Keratinocyte (primary cell): ENCODE measurements around the gene THSD7B.

ENCODE experiments used
- CTCF ChIP-seq, 3 experiments: IDR thresholded peaks in 1 of 3; conservative IDR thresholded peaks in 1 of 3; optimal IDR thresholded peaks in 1 of 3; 2 replicates in 2 of 3; 3 replicates in 1 of 3; pipeline versions ENCODE3 to v1.5.1; 2011; ENCODE audit warnings: low read length in 3 of 3, mild to moderate bottlenecking in 3 of 3, moderate library complexity in 2 of 3, control low read depth in 1 of 3, inconsistent platforms in 1 of 3; ENCODE audit not compliant: insufficient read depth in 2 of 3; ENCODE audit errors: extremely low read depth in 1 of 3
- EZH2 ChIP-seq: IDR thresholded peaks from one replicate; pipeline ENCODE4 v1.6.1; 2012; ENCODE audit warnings: inconsistent platforms, mild to moderate bottlenecking, low read length, moderate library complexity

- no peak for TF ChIP-seq CTCF (optimal IDR thresholded peaks at IDR 0.05 in 1 of 3, IDR thresholded peaks at IDR 0.05 in 1 of 3, conservative IDR thresholded peaks at IDR 0.05 in 1 of 3; ENCODE audit: extremely low read depth in 1 of 3, insufficient read depth in 2 of 3, low read length in 3 of 3)
- no peak for TF ChIP-seq EZH2
Observed at GRCh38 chr2:136828774-136829173, 63.4 kb downstream of the THSD7B start.
